GM23248 (cell line): ENCODE data around the gene ZNF862.

Source experiments
- EZH2 ChIP-seq: fragments of 200-600 bp; sonication (generic); IDR thresholded peaks from 2 replicates; pipeline ENCODE4 v1.6.1; 2018; ENCODE audit warnings: antibody characterized with exemption, mild to moderate bottlenecking; ENCODE audit not compliant: insufficient read depth, poor library complexity, severe bottlenecking
- EZH2phosphoT487 ChIP-seq: fragments of 200-600 bp; sonication (generic); IDR thresholded peaks from 2 replicates; pipeline ENCODE4 v1.6.1; 2018; ENCODE audit warnings: antibody characterized with exemption, moderate library complexity, mild to moderate bottlenecking, low read depth; ENCODE audit not compliant: insufficient read depth

DNA sequence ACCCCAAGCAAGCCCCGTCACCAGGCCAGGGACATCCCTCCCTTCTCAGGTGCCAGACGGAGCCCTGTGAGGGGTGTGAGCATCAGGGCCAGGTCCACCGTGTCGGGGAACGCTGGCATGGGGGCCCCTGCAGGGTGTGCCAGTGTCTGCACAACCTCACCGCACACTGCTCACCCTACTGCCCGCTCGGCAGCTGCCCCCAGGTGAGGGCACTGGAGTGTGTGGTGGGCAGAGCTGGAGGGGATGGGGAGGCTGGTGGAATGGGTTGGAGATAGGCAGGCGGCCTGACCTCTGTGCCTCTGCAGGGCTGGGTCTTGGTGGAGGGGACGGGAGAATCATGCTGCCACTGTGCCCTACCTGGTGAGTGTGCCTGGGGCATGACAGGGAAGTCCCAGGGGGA is 44.9 kb upstream of the ZNF862 start:
- TF ChIP-seq EZH2phosphoT487 = no peak
- no peak for TF ChIP-seq EZH2
